Tibial nerve (tissue), 4 donors: ENCODE results near the gene COL27A1. TPM values are rescaled to one million over a fixed set of nuclear protein-coding genes. Genes with fewer than 3 reads are reported as not detected.

Experiments used
- DNase-seq, 2 donors: peaks; one replicate each; pipeline ENCODE4 v3.0.0-alpha.2; 2019; ENCODE audit warnings: low spot score in 2 of 2
- H3K27ac ChIP-seq, 4 donors: fragments of 200-600 bp; sonication (generic) in 3 of 4; one replicate each; pipeline ENCODE4 v1.5.1; 2017 to 2019; ENCODE audit warnings: mild to moderate bottlenecking in 1 of 4
- H3K27me3 ChIP-seq, 2 donors: fragments of 200-600 bp; sonication (generic) in 1 of 2; one replicate each; pipeline versions ENCODE4 v1.5.1 to v1.6.0; 2017 to 2019
- H3K36me3 ChIP-seq, 3 donors: fragments of 200-600 bp; sonication (generic); one replicate each; pipeline ENCODE4 v1.5.1; 2018 to 2019
- H3K4me1 ChIP-seq, 4 donors: fragments of 200-600 bp; sonication (generic) in 3 of 4; one replicate each; pipeline ENCODE4 v1.5.1; 2017 to 2019
- H3K4me3 ChIP-seq, 4 donors: fragments of 200-600 bp; sonication (generic) in 3 of 4; one replicate each; pipeline ENCODE4 v1.5.1; 2017 to 2019; ENCODE audit warnings: mild to moderate bottlenecking in 1 of 4, moderate library complexity in 1 of 4
- H3K9me3 ChIP-seq, 4 donors: fragments of 200-600 bp; sonication (generic) in 3 of 4; one replicate each; pipeline ENCODE4 v1.5.1; 2017 to 2019
- CTCF ChIP-seq, 5 experiments: fragments of 200-600 bp in 3 of 5; fragments of 450-650 bp in 2 of 5; sonication (generic) in 3 of 5; IDR thresholded peaks; one replicate each; pipeline ENCODE4 v1.5.1; 2016 to 2019; ENCODE audit warnings: antibody characterized with exemption in 5 of 5, mild to moderate bottlenecking in 3 of 5, moderate library complexity in 2 of 5
- EP300 ChIP-seq, 2 donors: sonication (generic); formaldehyde crosslinking; IDR thresholded peaks; one replicate each; pipeline ENCODE4 v1.6.1; 2017; ENCODE audit warnings: antibody characterized with exemption in 2 of 2, mild to moderate bottlenecking in 1 of 2
- POLR2A ChIP-seq, 2 donors: fragments of 450-650 bp; IDR thresholded peaks; one replicate each; pipeline ENCODE4 v1.6.1; 2017; ENCODE audit warnings: antibody characterized with exemption in 2 of 2, mild to moderate bottlenecking in 2 of 2, moderate library complexity in 2 of 2
- WGBS, 2 donors: methylation state at CpG; one replicate each; pipeline ENCODE4 v1.1.5; 2018; 5-methylcytosine and 5-hydroxymethylcytosine counted together
- small RNA-seq: library from RNA; depleted of rRNA; stranded (forward); fragments of <200 nt; gene quantifications from one replicate; pipeline ENCODE3, GENCODE V24; 2016
- total RNA-seq, 4 donors: library from RNA; depleted of rRNA; stranded (reverse); fragments of >200 nt; gene quantifications; one replicate each; pipeline ENCODE4 v1.1.0, GENCODE V29; 2016

Gene COL27A1
- total RNA-seq, 4 donors from 2014 or later: 14.9 to 55.8 (median 27.7) TPM

GRCh38 chr9:114357911-114358328 lies 202.6 kb downstream of the COL27A1 start:
- peaks cover 0 to 96% (median 49%) of the 10 kb centered on the region in 3 donors for H3K36me3 ChIP-seq
- WGBS, 2 donors: 87 to 97% methylated on average over 9 of the region's 9 CpGs
- DNase-seq: no peak

DNA sequence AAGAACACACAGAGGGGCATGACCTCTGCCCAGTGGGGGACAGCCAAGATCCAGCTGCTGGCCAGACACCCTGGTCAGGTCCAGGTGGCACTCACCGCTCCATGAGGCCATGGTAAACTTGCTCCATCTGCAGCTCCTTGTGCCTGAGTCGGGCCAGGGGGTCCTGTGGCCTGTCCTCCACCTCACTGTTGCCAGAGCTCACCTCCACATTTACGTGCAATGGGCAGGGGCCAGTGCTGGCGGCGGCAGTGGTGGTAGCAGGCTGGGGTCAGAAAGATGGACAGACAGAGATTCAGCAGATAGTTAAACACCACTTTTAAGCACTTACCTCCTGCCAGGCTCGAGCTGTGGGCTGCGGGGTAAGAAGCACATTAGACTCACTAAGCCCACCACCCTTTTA lies 204.5 kb downstream of the COL27A1 start:
- no peak overlapping the region for H3K4me3 ChIP-seq
- WGBS, 2 donors: 87 to 97% methylated on average over 6 to 7 of the region's 7 CpGs
- H3K9me3 ChIP-seq: no peaks in the 10 kb centered on the region
- no peak overlapping the region for H3K27ac ChIP-seq
- H3K36me3 ChIP-seq: peaks cover 0 to 100% (median 55%) of the 10 kb centered on the region in 3 donors
- peaks cover 0 to 18% (median 6%) of the 10 kb centered on the region in 4 donors for H3K4me1 ChIP-seq
- TF ChIP-seq POLR2A (IDR thresholded peaks at IDR 0.05) (no peak), CTCF (IDR thresholded peaks at IDR 0.05) (no peak), EP300 (IDR thresholded peaks at IDR 0.05) (no peak)
- no peak for DNase-seq
- H3K27me3 ChIP-seq: no peaks in the 10 kb centered on the region

More at GRCh38 chr9:114357911-114358328, 202.6 kb downstream of the COL27A1 start:
- Histone ChIP-seq H3K4me3 (no peak overlapping the region), H3K27me3 (no peaks in the 10 kb centered on the region), H3K9me3 (no peaks in the 10 kb centered on the region), H3K27ac (no peak overlapping the region), H3K4me1 (no peaks in the 10 kb centered on the region)
- TF ChIP-seq CTCF (IDR thresholded peaks at IDR 0.05): no peak
- no peak for TF ChIP-seq POLR2A (IDR thresholded peaks at IDR 0.05)
- no peak for TF ChIP-seq EP300 (IDR thresholded peaks at IDR 0.05)

DNA sequence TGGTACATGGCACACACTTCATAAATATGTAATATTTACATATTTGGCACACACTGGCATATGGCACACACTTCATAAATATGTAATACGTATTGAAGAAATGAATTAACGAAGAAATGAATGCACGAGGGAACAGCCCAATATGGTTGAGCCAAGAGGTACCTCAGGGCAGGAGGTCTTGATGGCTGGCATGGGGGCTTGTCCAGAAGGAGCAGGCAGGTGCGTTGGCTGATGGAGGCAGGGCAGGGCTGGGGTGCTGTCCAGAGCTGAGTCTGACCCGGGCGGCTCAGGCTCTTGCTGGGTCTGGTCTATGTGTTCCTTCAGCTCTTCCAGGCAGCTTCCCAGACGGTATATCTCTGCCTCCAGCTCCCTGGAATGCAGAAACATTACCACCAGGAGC lies 206.2 kb downstream of the COL27A1 start:
- peak overlapping the region in 1 of 4 donors; percentile 47 for H3K27ac ChIP-seq
- TF ChIP-seq POLR2A (IDR thresholded peaks at IDR 0.05) (no peak), CTCF (IDR thresholded peaks at IDR 0.05) (no peak), EP300 (IDR thresholded peaks at IDR 0.05) (no peak)
- no peaks in the 10 kb centered on the region for H3K9me3 ChIP-seq
- peaks cover 0 to 34% (median 8%) of the 10 kb centered on the region in 4 donors for H3K4me1 ChIP-seq
- H3K36me3 ChIP-seq: peaks cover 0 to 98% (median 46%) of the 10 kb centered on the region in 3 donors
- 85 to 91% methylated on average over 7 of the region's 7 CpGs for WGBS, 2 donors
- no peaks in the 10 kb centered on the region for H3K27me3 ChIP-seq
- no peak for DNase-seq
- H3K4me3 ChIP-seq: no peak overlapping the region

Small RNA genes lying within 50 kb of the gene (small RNA-seq; reads per million reads assigned to genes)
- 8.2 reads per million, percentile 88 among the genes with 10 or more reads in this experiment for gene MIR455

Other genes with a start within 250 kb of the COL27A1 start
- gene AMBP, start 77.2 kb upstream of the COL27A1 start, total RNA-seq: not detected
- gene KIF12, start 56.2 kb upstream of the COL27A1 start, total RNA-seq: not detected
- gene ORM1, start 167.6 kb downstream of the COL27A1 start, total RNA-seq: not detected
- not detected for gene ORM2, start 174.3 kb downstream of the COL27A1 start, total RNA-seq
- 10 to 100 TPM; 23.6 to 42.2 (median 36.6) TPM for gene AKNA, start 232.4 kb downstream of the COL27A1 start, total RNA-seq